ENCODE results near the gene MRAS. TPM values are rescaled to one million over a fixed set of nuclear protein-coding genes. Genes with fewer than 3 reads are reported as not detected.

The MRAS gene
- total and polyA plus RNA-seq, 2 of the 13 experiments (the other 11 are each of a cell fraction or from before 2014, with no cell fraction given) = 8.8 to 36.2 TPM

- TF ChIP-seq TRAFD1 (CRISPR knock-in tag; IDR thresholded peaks at IDR 0.05; ENCODE audit: borderline replicate concordance) (no peak; the same call in 1 of the 2 replicates), ZNF710 (CRISPR knock-in tag; IDR thresholded peaks at IDR 0.05; ENCODE audit: borderline replicate concordance) (no peak), ZNF496 (CRISPR knock-in tag; IDR thresholded peaks at IDR 0.05; ENCODE audit: insufficient replicate concordance) (no peak), ZBTB49 (CRISPR knock-in tag; IDR thresholded peaks at IDR 0.05; ENCODE audit: borderline replicate concordance) (no peak), ZSCAN20 (CRISPR knock-in tag; IDR thresholded peaks at IDR 0.05; ENCODE audit: borderline replicate concordance) (no peak), ZNF251 (CRISPR knock-in tag; IDR thresholded peaks at IDR 0.05) (no peak), CCDC6 (CRISPR knock-in tag; IDR thresholded peaks at IDR 0.05) (peak; percentile 5; the same call in 1 of the 2 replicates), DDIT3 (CRISPR knock-in tag; IDR thresholded peaks at IDR 0.05) (no peak), TIGD3 (CRISPR knock-in tag; IDR thresholded peaks at IDR 0.05; ENCODE audit: borderline replicate concordance) (no peak), DR1 (CRISPR knock-in tag; IDR thresholded peaks at IDR 0.05) (0 out of 2 replicates have a peak, but pooled peaks have one; percentile 44), MAZ (IDR thresholded peaks at IDR 0.05; ENCODE audit: borderline replicate concordance, low read depth, low read length) (peak; percentile 53; the same call in 1 of the 2 replicates), MAZ (CRISPR knock-in tag; IDR thresholded peaks at IDR 0.05; ENCODE audit: low read depth) (no peak), E2F2 (CRISPR knock-in tag; IDR thresholded peaks at IDR 0.05; ENCODE audit: borderline replicate concordance) (no peak), GPBP1L1 (CRISPR knock-in tag; IDR thresholded peaks at IDR 0.05) (no peak), ZNF557 (CRISPR knock-in tag; IDR thresholded peaks at IDR 0.05) (no peak), CENPX (CRISPR knock-in tag; IDR thresholded peaks at IDR 0.05) (no peak), SIX4 (CRISPR knock-in tag; IDR thresholded peaks at IDR 0.05) (no peak)
Observed at GRCh38 chr3:138329127-138329983, 19.0 kb upstream of the MRAS start, which contains the start of gene NME9 (continued).
